ES-I3 (cell line): ENCODE measurements around the gene C1QTNF1.

ENCODE experiments used
- H3K36me3 ChIP-seq: 2 replicates; pipeline ENCODE4 v1.6.1; 2013; ENCODE audit warnings: mild to moderate bottlenecking, low read length, control low read depth, moderate library complexity; ENCODE audit not compliant: insufficient read depth
- H3K4me1 ChIP-seq: 2 replicates; pipeline ENCODE4 v1.6.1; 2013; ENCODE audit warnings: mild to moderate bottlenecking, control low read depth, low read length; ENCODE audit not compliant: insufficient read depth
- H3K9ac ChIP-seq: 2 replicates; pipeline ENCODE4 v1.6.1; 2013; ENCODE audit warnings: low read depth, mild to moderate bottlenecking, low read length, moderate library complexity
- H3K9me3 ChIP-seq: 2 replicates; pipeline ENCODE4 v1.6.1; 2013; ENCODE audit warnings: mild to moderate bottlenecking, low read length, moderate library complexity; ENCODE audit not compliant: control insufficient read depth, insufficient read depth

The C1QTNF1 gene

GRCh38 chr17:79031996-79032875 is 8.3 kb downstream of the C1QTNF1 start:
- Histone ChIP-seq H3K9ac (no peak overlapping the region), H3K4me1 (no peaks in the 10 kb centered on the region; the same call in 1 of the 2 replicates), H3K36me3 (no peaks in the 10 kb centered on the region), H3K9me3 (no peaks in the 10 kb centered on the region)

- Histone ChIP-seq H3K4me1 (no peaks in the 10 kb centered on the region), H3K36me3 (no peaks in the 10 kb centered on the region), H3K9me3 (no peaks in the 10 kb centered on the region), H3K9ac (no peak overlapping the region)
Measured at GRCh38 chr17:79033046-79033616, 9.2 kb downstream of the C1QTNF1 start.

- Histone ChIP-seq H3K4me1 (no peaks in the 10 kb centered on the region), H3K9ac (no peak overlapping the region), H3K36me3 (no peaks in the 10 kb centered on the region), H3K9me3 (no peaks in the 10 kb centered on the region)
Measured at GRCh38 chr17:79033741-79034501, 10.0 kb downstream of the C1QTNF1 start.

GRCh38 chr17:79034931-79035485 is 11.0 kb downstream of the C1QTNF1 start:
- Histone ChIP-seq H3K9ac (no peak overlapping the region), H3K9me3 (no peaks in the 10 kb centered on the region), H3K36me3 (no peaks in the 10 kb centered on the region), H3K4me1 (no peaks in the 10 kb centered on the region)

- no peaks in the 10 kb centered on the region for H3K9me3 ChIP-seq
- no peaks in the 10 kb centered on the region for H3K36me3 ChIP-seq
- no peaks in the 10 kb centered on the region for H3K4me1 ChIP-seq
- no peak overlapping the region for H3K9ac ChIP-seq
Measured at GRCh38 chr17:79035686-79036085, 11.7 kb downstream of the C1QTNF1 start.

GRCh38 chr17:79036181-79036580 is 12.2 kb downstream of the C1QTNF1 start:
- H3K36me3 ChIP-seq, result no peaks in the 10 kb centered on the region
- no peaks in the 10 kb centered on the region for H3K4me1 ChIP-seq
- no peak overlapping the region for H3K9ac ChIP-seq
- H3K9me3 ChIP-seq, result no peaks in the 10 kb centered on the region

- H3K9ac ChIP-seq, result no peak overlapping the region
- H3K4me1 ChIP-seq, result no peaks in the 10 kb centered on the region
- H3K36me3 ChIP-seq, result no peaks in the 10 kb centered on the region
- no peaks in the 10 kb centered on the region for H3K9me3 ChIP-seq
Measured at GRCh38 chr17:79036596-79036995, 12.6 kb downstream of the C1QTNF1 start.

GRCh38 chr17:79038545-79039135 is 14.7 kb downstream of the C1QTNF1 start:
- H3K9me3 ChIP-seq, result no peaks in the 10 kb centered on the region
- H3K9ac ChIP-seq, result no peak overlapping the region
- no peaks in the 10 kb centered on the region for H3K4me1 ChIP-seq
- no peaks in the 10 kb centered on the region for H3K36me3 ChIP-seq

GRCh38 chr17:79039171-79039570 is 15.2 kb downstream of the C1QTNF1 start:
- H3K9me3 ChIP-seq, result no peaks in the 10 kb centered on the region
- H3K9ac ChIP-seq, result no peak overlapping the region
- H3K4me1 ChIP-seq, result no peaks in the 10 kb centered on the region
- no peaks in the 10 kb centered on the region for H3K36me3 ChIP-seq

- Histone ChIP-seq H3K36me3 (no peaks in the 10 kb centered on the region), H3K9me3 (no peaks in the 10 kb centered on the region), H3K4me1 (no peaks in the 10 kb centered on the region), H3K9ac (no peak overlapping the region)
Measured at GRCh38 chr17:79039886-79040285, 15.9 kb downstream of the C1QTNF1 start.

GRCh38 chr17:79041041-79041570 is 17.1 kb downstream of the C1QTNF1 start:
- Histone ChIP-seq H3K9ac (no peak overlapping the region), H3K36me3 (no peaks in the 10 kb centered on the region), H3K9me3 (no peaks in the 10 kb centered on the region), H3K4me1 (peaks cover 1% of the 10 kb centered on the region; the same call in 1 of the 2 replicates)

- no peaks in the 10 kb centered on the region for H3K9me3 ChIP-seq
- peaks cover 4% of the 10 kb centered on the region; the same call in 1 of the 2 replicates for H3K4me1 ChIP-seq
- no peak overlapping the region for H3K9ac ChIP-seq
- H3K36me3 ChIP-seq, result no peaks in the 10 kb centered on the region
Measured at GRCh38 chr17:79041723-79042420, 17.9 kb downstream of the C1QTNF1 start.

GRCh38 chr17:79042421-79043190 is 18.6 kb downstream of the C1QTNF1 start:
- peaks cover 4% of the 10 kb centered on the region; the same call in 1 of the 2 replicates for H3K4me1 ChIP-seq
- no peaks in the 10 kb centered on the region for H3K9me3 ChIP-seq
- no peaks in the 10 kb centered on the region for H3K36me3 ChIP-seq
- H3K9ac ChIP-seq, result no peak overlapping the region
